Astrocyte of the cerebellum (primary cell): Measurements from ENCODE around the gene PRPSAP2.

Experiments used
- DNase-seq: peaks from one replicate; pipeline ENCODE4 v3.0.0-alpha.2; 2011; ENCODE audit warnings: low read depth
- H3K4me3 ChIP-seq: 2 replicates; pipeline ENCODE4 v1.5.1; 2011; ENCODE audit warnings: mild to moderate bottlenecking, low read depth, low read length, moderate library complexity
- CTCF ChIP-seq: IDR thresholded peaks from 2 replicates; pipeline ENCODE4 v1.5.1; 2012; ENCODE audit warnings: low read length, low read depth, moderate library complexity, mild to moderate bottlenecking; ENCODE audit errors: missing control alignments
- in situ Hi-C: cut with HindIII; loops from 2 replicates; pipeline ENCODE4 v1.10.0; 2017; ENCODE audit warnings: low sequenced_read_pairs

PRPSAP2 gene

GRCh38 chr17:18970582-18971480 is 112.9 kb downstream of the PRPSAP2 start:
- no peak for TF ChIP-seq CTCF
- no peak overlapping the region for H3K4me3 ChIP-seq
- no peak for DNase-seq
- in situ Hi-C loops, result no loop called here

- no peak overlapping the region for H3K4me3 ChIP-seq
- no peak for TF ChIP-seq CTCF
- DNase-seq, result no peak
- in situ Hi-C loops, result no loop called here
Observed at GRCh38 chr17:18971801-18972200, 113.9 kb downstream of the PRPSAP2 start.

GRCh38 chr17:18974407-18975149 is 116.6 kb downstream of the PRPSAP2 start:
- TF ChIP-seq CTCF, result no peak
- no peak overlapping the region for H3K4me3 ChIP-seq
- DNase-seq, result no peak
- in situ Hi-C loops, result no loop called here

GRCh38 chr17:18975597-18975996 is 117.7 kb downstream of the PRPSAP2 start:
- no peak for TF ChIP-seq CTCF
- DNase-seq, result no peak
- H3K4me3 ChIP-seq, result no peak overlapping the region
- in situ Hi-C loops, result no loop called here

- no peak overlapping the region for H3K4me3 ChIP-seq
- TF ChIP-seq CTCF, result no peak
- DNase-seq, result no peak
- in situ Hi-C loops, result no loop called here
Observed at GRCh38 chr17:18976201-18976600, 118.3 kb downstream of the PRPSAP2 start.

- in situ Hi-C loops, result no loop called here
- H3K4me3 ChIP-seq, result no peak overlapping the region
- no peak for TF ChIP-seq CTCF
- no peak for DNase-seq
Observed at GRCh38 chr17:18977021-18977420, 119.1 kb downstream of the PRPSAP2 start.
